Endothelial cell of hepatic sinusoid (primary cell): ENCODE measurements around the gene APOBEC3C.
"Not testable (repeated sequence)": the region's sequence is repeated elsewhere in the genome, so short reads cannot be mapped to it uniquely, and the experiment has no call there.

ENCODE experiments used
- in situ Hi-C: cut with HindIII; loops from 2 replicates; pipeline ENCODE4 v1.10.0; 2017; ENCODE audit warnings: low sequenced_read_pairs

The APOBEC3C gene

GRCh38 chr22:39020021-39020651 lies 6.1 kb downstream of the APOBEC3C start:
- in situ Hi-C loops = not testable (repeated sequence)

- in situ Hi-C loops = no loop called here
These were observed 7.6 kb downstream of the APOBEC3C start for GRCh38 chr22:39021552-39022250.

GRCh38 chr22:39024519-39025308 lies 10.7 kb downstream of the APOBEC3C start:
- in situ Hi-C loops = no loop called here

- in situ Hi-C loops = no loop called here
These were observed 12.6 kb downstream of the APOBEC3C start for GRCh38 chr22:39026509-39027150.

GRCh38 chr22:39027717-39028116 lies 13.7 kb downstream of the APOBEC3C start:
- in situ Hi-C loops = no loop called here

- in situ Hi-C loops = no loop called here
These were observed 14.2 kb downstream of the APOBEC3C start for GRCh38 chr22:39028281-39028680.

- in situ Hi-C loops = no loop called here
These were observed 15.2 kb downstream of the APOBEC3C start for GRCh38 chr22:39029227-39029626.

- in situ Hi-C loops = no loop called here
These were observed 16.6 kb downstream of the APOBEC3C start for GRCh38 chr22:39030705-39031104.

- in situ Hi-C loops = not testable (repeated sequence)
These were observed 17.6 kb downstream of the APOBEC3C start for GRCh38 chr22:39031434-39032295.

GRCh38 chr22:39037071-39037470 lies 23.0 kb downstream of the APOBEC3C start:
- in situ Hi-C loops = not testable (repeated sequence)

GRCh38 chr22:39039306-39040126 lies 25.5 kb downstream of the APOBEC3C start:
- in situ Hi-C loops = no loop called here

- in situ Hi-C loops = not testable (repeated sequence)
These were observed 26.1 kb downstream of the APOBEC3C start for GRCh38 chr22:39040155-39040537.

- in situ Hi-C loops = not testable (repeated sequence)
These were observed 26.7 kb downstream of the APOBEC3C start, which contains the start of gene APOBEC3F for GRCh38 chr22:39040538-39041296. Gene APOBEC3F, plus strand, starts transcription at chr22:39040864. Its CDS starts 97 bp downstream, at chr22:39040961.

GRCh38 chr22:39041908-39042307 lies 27.9 kb downstream of the APOBEC3C start:
- in situ Hi-C loops = no loop called here

- in situ Hi-C loops = not testable (repeated sequence)
These were observed 29.0 kb downstream of the APOBEC3C start for GRCh38 chr22:39043063-39043462.

GRCh38 chr22:39045136-39045535 lies 31.1 kb downstream of the APOBEC3C start:
- in situ Hi-C loops = loop anchor here (5.0 kb wide), 1 partner anchor 38 kb away; no protein-coding TSS in a partner anchor

- in situ Hi-C loops = loop anchor here (5.0 kb wide), 1 partner anchor 42 kb away; no protein-coding TSS in a partner anchor
These were observed 35.4 kb downstream of the APOBEC3C start for GRCh38 chr22:39049486-39049885.

GRCh38 chr22:39051844-39052495 lies 37.9 kb downstream of the APOBEC3C start:
- in situ Hi-C loops = not testable (repeated sequence)
